Measurements from ENCODE around the gene FNDC11. TPM values are rescaled to one million over a fixed set of nuclear protein-coding genes. Genes with fewer than 3 reads are reported as not detected.

Gene FNDC11
- total and polyA plus RNA-seq, 2 of the 13 experiments (the other 11 are each of a cell fraction or from before 2014, with no cell fraction given): 0.07 TPM; not detected in 1

- TF ChIP-seq ZNF75D (CRISPR knock-in tag; IDR thresholded peaks at IDR 0.05; ENCODE audit: borderline replicate concordance) (no peak), SP1 (IDR thresholded peaks at IDR 0.05) (no peak), SP1 (CRISPR knock-in tag; IDR thresholded peaks at IDR 0.05) (peak; percentile 38; the same call in 1 of the 2 replicates), ZNF407 (CRISPR knock-in tag; IDR thresholded peaks at IDR 0.05; ENCODE audit: not compliant biosample characterization) (no peak), KDM5B (CRISPR knock-in tag; IDR thresholded peaks at IDR 0.05; ENCODE audit: borderline replicate concordance) (peak; percentile 83; the same call in 1 of the 2 replicates), TFDP2 (CRISPR knock-in tag; IDR thresholded peaks at IDR 0.05) (0 out of 2 replicates have a peak, but pooled peaks have one; percentile 41), MIER3 (CRISPR knock-in tag; IDR thresholded peaks at IDR 0.05; ENCODE audit: borderline replicate concordance) (no peak), KDM2A (CRISPR knock-in tag; IDR thresholded peaks at IDR 0.05; ENCODE audit: borderline replicate concordance, low read depth) (peak; percentile 22), ZNF121 (CRISPR knock-in tag; IDR thresholded peaks at IDR 0.05) (no peak), PHF21A (CRISPR knock-in tag; IDR thresholded peaks at IDR 0.05) (no peak), KAT8 (CRISPR knock-in tag; IDR thresholded peaks at IDR 0.05) (no peak), ARID4A (CRISPR knock-in tag; IDR thresholded peaks at IDR 0.05; ENCODE audit: borderline replicate concordance) (peak; percentile 44; the same call in 1 of the 2 replicates)
- TF ChIP-seq, protein P1, sequence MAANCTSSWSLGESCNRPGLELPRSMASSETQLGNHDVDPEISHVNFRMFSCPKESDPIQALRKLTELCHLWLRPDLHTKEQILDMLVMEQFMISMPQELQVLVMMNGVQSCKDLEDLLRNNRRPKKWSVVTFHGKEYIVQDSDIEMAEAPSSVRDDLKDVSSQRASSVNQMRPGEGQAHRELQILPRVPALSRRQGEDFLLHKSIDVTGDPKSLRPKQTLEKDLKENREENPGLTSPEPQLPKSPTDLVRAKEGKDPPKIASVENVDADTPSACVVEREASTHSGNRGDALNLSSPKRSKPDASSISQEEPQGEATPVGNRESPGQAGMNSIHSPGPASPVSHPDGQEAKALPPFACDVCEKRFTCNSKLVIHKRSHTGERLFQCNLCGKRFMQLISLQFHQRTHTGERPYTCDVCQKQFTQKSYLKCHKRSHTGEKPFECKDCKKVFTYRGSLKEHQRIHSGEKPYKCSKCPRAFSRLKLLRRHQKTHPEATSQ (CRISPR knock-in tag; IDR thresholded peaks at IDR 0.05; ENCODE audit: borderline replicate concordance): no peak
These were observed 19.1 kb downstream of the FNDC11 start (continued) for GRCh38 chr20:63572788-63573646.

All from HepG2 (cell line).